GM19238 (cell line): ENCODE measurements around the gene NUDT3.
"Not testable (repeated sequence)": the region's sequence is repeated elsewhere in the genome, so short reads cannot be mapped to it uniquely, and the experiment has no call there.

Source experiments
- DNase-seq: peaks from one replicate; pipeline ENCODE4 v3.0.0; 2011; ENCODE audit warnings: low spot score; ENCODE audit not compliant: insufficient read length

NUDT3 gene

GRCh38 chr6:34259529-34260069, 132.9 kb downstream of the NUDT3 start:
- DNase-seq = no peak

- DNase-seq = not testable (repeated sequence)
Measured at GRCh38 chr6:34252395-34252794, 140.1 kb downstream of the NUDT3 start.

GRCh38 chr6:34249469-34250261, 142.8 kb downstream of the NUDT3 start:
- no peak for DNase-seq

- peak; percentile 96 for DNase-seq
Measured at GRCh38 chr6:34248727-34249468, 143.6 kb downstream of the NUDT3 start, which contains the start of gene SMIM29. SMIM29 (minus strand) TSS chr6:34249006; CDS start chr6:34247791, 1,215 bp downstream.

- DNase-seq = no peak
Measured at GRCh38 chr6:34248198-34248726, 144.2 kb downstream of the NUDT3 start.

- DNase-seq = no peak
Measured at GRCh38 chr6:34247481-34248197, 144.8 kb downstream of the NUDT3 start.

- no peak for DNase-seq
Measured at GRCh38 chr6:34246563-34247391, 145.7 kb downstream of the NUDT3 start.

GRCh38 chr6:34246249-34246562, 146.3 kb downstream of the NUDT3 start:
- no peak for DNase-seq

GRCh38 chr6:34245761-34246140, 146.7 kb downstream of the NUDT3 start:
- DNase-seq = not testable (repeated sequence)

- not testable (repeated sequence) for DNase-seq
Measured at GRCh38 chr6:34245032-34245760, 147.3 kb downstream of the NUDT3 start.

GRCh38 chr6:34243901-34244884, 148.3 kb downstream of the NUDT3 start:
- DNase-seq = no peak

- DNase-seq = no peak
Measured at GRCh38 chr6:34243131-34243771, 149.2 kb downstream of the NUDT3 start.

- no peak for DNase-seq
Measured at GRCh38 chr6:34242252-34243130, 150.0 kb downstream of the NUDT3 start.

GRCh38 chr6:34241351-34242215, 150.9 kb downstream of the NUDT3 start:
- no peak for DNase-seq

GRCh38 chr6:34240329-34241248, 151.9 kb downstream of the NUDT3 start:
- DNase-seq = no peak
